ENCODE measurements around the gene PDCD1.

DNA sequence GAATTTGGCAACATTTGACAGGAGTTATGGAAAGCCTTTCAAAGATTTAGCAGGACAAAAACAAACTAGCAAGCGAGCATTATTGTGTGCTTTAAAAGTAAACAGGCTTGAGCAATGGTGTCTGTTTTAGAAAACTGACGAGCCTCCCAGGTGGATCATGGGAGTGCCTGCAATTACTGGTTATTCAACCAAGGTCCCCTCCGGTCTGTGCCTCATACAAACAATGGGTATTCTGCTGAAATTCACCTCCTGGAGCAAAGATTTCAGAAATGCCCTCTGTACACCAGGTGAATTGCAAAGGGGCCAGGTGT is 33.2 kb upstream of the PDCD1 start:
- TF ChIP-seq, protein P1, sequence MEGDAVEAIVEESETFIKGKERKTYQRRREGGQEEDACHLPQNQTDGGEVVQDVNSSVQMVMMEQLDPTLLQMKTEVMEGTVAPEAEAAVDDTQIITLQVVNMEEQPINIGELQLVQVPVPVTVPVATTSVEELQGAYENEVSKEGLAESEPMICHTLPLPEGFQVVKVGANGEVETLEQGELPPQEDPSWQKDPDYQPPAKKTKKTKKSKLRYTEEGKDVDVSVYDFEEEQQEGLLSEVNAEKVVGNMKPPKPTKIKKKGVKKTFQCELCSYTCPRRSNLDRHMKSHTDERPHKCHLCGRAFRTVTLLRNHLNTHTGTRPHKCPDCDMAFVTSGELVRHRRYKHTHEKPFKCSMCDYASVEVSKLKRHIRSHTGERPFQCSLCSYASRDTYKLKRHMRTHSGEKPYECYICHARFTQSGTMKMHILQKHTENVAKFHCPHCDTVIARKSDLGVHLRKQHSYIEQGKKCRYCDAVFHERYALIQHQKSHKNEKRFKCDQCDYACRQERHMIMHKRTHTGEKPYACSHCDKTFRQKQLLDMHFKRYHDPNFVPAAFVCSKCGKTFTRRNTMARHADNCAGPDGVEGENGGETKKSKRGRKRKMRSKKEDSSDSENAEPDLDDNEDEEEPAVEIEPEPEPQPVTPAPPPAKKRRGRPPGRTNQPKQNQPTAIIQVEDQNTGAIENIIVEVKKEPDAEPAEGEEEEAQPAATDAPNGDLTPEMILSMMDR (IDR thresholded peaks at IDR 0.05): no peak
- TF ChIP-seq POLR2AphosphoS5 (IDR thresholded peaks at IDR 0.05): no peak
- TF ChIP-seq POLR2A (IDR thresholded peaks at IDR 0.05): no peak
- no peak for TF ChIP-seq EP300 (IDR thresholded peaks at IDR 0.05)

Data from upper lobe of left lung (tissue), 4 donors.